HG03520 (cell line): ENCODE results near the gene STX2.

Experiments
- ATAC-seq: cut with Tn5 transposase; IDR thresholded peaks from one replicate; pipeline ENCODE4 v1.9.1; 2021; ENCODE audit warnings: mild to moderate bottlenecking, moderate library complexity; ENCODE audit not compliant: unreplicated experiment

The STX2 gene

DNA sequence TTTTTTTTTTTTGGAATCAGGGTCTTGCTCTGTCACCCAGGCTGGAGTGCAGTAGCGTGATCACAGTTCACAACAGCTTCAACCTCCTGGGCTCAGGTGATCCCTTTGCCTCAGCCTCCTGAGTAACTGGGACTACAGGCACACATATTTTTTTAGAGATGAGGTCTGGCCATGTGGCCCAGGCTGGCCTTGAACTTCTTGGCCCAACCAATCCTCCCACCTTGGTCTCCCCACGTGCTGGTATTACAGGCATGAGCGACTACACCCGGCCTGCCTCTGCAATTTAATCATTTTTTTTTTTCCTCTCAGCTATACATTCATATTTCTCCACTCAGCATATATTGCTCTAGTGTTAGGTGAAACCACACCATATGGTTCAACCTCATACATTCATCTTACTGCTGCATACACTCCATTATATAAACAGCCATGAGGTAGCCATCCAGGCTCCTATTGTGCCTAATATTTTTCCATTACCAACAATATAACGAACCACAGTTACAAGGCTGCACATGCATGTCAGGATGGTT, 7.1 kb downstream of the STX2 start:
- ATAC-seq: no peak

DNA sequence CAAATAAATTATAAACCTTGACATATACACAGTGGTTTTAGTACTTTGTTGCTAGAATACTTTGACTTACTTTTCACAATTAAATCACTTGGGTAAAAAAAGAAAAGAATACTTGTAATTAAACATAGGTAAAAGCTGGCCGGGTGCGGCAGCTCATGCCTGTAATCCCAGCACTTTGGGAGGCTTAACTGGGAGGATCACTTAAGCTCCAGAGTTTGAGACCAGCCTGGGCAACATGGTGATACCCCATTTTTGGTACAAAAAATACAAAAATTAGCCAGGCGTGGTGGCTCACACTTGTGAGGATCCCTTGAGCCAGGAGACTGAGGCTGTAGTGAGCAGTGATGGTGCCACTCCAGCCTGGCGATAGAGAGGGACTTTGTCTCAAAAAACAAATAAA, 7.8 kb downstream of the STX2 start:
- no peak for ATAC-seq

DNA sequence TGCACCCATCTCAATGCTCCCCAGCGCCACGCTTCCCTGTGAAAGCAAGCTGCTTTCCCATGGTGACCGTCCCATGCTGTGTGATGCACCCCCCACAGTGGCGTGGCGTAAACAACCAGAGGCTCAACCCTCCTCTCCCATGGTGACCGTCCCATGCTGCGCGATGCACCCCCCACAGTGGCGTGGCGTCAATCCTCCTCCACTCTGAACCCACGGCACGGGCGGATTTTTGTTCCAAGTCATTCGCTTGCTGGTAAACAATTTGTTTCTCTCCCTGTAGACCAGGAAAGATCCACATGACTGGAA, 8.9 kb downstream of the STX2 start:
- ATAC-seq: no peak

DNA sequence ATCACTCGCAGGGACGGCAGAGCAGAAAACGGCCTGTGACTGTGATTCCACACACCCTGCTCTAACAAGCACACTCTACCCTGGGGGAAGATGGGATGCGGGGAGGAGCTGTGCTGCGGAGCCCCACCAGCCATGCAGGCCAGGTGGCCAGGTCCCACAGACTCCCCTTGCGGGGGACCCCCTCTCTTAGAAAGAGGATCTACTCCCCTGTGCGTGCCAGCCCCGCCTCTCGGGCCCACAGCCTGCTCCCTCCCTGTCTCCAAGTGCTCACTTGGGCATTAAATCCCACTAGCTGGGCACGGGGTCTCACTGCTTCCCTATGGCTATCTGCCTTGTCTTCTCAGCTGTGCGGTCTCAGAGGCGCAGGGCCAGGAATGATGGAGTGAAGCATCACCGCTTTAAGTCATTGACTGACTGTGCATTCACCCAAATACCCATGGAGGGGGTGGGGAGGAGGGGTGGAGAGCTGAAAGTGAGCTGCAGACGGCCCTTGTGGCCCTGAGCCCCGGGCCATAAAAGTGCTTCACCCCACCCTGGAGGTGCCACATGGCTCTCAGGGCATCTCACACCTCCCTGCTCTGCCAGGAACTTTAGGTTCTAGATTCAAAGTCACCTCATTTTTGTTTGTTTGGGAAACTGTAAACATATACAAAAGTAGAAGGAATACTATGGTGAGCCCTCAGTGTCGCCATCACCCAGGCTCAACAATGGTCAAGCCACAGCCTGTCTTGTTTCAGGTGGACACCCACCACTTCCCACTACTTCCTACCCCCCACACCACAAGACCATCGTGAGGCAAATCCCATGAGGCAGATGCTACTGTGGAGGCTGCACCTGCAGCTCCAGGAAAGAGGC, 9.4 kb downstream of the STX2 start:
- ATAC-seq: no peak

DNA sequence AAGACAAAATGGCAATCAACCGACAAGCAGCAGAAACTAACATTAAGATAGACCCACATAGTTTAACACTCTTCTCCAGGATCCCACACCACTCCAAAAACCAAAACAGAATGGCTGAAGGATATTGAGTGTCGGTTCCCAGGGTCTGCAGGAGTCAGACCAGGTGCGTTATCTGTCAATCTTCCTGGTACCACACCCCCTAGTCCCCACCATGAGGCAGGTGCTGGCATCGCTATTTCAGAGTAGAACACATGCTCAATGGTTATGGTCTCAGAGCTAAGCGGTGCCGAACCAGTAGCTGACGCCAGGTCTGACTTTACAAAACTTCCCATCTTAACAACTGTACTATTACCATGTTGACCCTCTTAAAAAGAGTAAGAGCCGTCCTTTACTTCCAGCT, 10.2 kb downstream of the STX2 start:
- ATAC-seq: no peak

DNA sequence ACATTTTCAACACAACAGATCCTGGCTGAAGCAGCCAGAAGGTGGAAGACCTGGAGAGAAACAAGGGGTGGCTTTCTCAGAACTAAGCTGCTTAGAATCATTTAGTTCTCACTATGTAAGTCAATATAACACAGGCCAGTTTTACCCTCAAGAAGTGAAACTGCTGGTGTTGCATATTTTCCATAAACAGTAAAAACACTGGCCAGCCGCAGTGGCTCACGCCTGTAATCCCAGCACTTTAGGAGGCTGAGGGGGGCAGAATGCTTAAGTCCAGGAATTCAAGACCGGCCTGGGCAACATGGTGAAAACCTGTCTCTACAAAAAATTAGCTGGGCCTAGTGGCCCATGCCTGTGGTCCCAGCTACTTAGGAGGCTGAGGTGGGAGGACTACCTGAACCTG, 11.6 kb downstream of the STX2 start:
- ATAC-seq: no peak

DNA sequence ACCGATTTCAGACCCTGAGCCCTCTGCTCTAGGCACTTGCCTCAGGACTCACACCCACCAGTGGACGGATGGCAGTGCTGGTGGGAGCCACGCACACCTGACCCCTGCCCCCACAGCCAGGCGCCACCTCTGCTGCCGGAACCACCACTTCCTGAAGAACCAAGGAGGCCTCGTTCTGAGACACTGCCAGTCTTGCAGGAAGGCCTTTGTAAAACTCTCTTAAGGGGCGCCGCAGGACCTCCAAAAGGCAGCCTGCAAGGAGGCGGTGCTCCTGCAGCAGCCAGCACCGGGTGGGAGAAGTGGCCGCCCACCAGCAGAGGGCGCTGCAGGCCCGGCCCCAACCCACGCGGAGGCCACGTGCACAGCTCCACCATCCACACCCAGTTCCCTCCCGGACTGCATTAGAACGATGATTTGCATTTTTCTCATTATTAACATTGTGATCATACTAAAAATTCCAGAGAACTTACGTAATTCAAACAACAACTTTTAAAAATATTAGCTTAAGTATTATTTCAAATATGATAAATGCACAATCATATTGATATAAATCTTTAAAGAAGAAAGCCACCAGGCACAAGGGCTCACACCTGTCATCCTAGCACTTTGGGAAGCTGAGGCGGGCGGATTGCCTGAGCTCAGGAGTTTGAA, 12.8 kb downstream of the STX2 start:
- ATAC-seq: no peak

DNA sequence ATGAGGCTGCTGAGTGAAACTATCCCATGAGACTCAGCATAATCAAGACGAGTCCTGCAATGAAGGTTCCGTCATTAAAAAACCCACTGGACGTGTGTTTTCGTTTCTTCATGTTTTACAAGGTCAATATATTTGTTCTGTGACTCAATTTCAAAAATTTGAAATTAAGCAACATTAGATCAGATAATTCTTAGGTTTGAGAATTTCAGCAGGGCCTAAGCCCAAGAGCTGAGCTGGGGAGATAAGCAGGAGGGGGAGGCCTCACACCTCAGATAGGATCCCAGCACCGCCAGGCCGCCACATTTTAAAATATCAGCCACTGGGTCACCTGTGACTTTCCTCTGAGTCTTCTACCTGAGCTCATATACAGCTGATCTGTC, 13.3 kb downstream of the STX2 start:
- ATAC-seq: no peak

DNA sequence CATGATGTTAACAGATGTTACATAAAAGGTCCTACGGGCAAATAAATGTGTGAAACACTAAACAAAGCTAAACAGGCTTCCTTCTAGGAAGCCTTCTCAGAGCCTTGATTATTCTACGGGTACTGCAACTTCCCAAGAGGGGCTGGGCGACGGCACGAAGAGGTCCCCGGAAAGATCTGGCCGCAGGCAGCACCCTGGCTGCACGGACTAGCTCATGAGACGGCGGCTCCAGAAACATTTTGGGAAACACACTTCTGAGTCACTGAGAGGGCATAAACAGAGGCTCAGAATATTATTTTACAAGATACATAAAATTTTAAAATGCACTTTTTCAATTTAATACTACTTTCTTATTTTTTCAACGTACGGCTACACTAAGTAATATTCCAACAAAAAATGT, 19.4 kb downstream of the STX2 start:
- ATAC-seq: no peak

DNA sequence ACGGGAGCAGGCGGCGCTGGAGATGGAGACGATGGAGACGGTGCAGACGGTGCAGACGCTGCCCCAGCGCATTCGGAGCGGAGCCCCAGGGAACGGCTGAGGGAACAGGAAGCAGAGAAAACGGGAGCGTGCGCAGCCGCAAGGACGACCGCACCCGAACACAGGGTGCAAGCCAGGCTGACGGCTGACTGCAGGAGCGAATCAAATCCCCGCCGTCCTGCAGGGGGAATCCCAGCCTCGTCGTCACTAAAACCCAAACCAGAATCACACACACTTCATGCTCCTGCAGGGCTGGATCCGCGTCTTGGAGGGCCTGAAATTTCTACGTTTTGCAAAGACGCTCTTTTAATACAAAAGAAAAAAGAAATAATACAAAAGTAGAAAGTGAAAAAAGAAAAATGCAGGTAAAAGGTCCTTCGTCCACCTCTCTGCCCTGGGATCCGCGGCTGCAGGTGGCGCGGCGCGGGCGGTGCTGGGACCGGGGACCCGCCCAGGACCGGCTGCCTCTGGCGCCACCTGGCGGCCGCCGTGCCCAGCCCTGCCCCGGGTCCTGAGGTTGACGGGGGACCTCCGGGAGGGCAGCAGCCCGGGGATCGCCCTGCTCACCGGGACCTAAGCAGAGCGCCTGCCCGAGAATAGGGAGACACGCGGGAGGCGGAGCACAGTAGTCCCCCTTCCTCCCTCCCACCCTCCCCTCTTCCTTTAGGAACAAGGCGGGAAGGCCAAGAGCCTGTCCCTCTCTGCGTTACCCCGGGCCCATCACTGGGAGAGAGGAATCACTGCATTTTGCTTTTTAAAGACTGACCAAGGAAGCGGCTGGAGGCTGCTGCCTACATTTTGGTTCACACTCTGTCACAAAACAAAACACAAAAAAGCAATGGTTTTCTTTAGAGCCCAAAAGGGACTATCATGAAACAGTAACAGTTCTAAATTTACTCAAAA, 20.1 kb downstream of the STX2 start:
- ATAC-seq: peak; percentile 65

DNA sequence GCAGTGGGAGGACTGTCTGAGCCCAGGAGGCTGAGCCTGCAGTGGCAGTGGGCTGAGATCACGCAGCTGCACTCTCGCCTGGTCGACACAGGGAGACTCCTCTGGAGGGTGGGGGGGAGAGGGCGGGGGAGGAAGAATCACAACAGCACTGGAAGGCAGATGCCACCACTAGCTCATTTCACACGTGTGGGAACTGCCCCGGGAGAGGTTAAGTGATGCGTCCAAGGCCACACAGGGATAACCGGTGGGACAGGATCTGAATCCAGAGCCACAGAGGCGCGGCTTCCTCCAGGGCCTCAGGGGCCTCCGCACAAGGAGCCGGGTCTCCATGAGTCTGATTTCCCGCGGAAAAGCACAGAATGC, 20.8 kb downstream of the STX2 start:
- no peak for ATAC-seq

DNA sequence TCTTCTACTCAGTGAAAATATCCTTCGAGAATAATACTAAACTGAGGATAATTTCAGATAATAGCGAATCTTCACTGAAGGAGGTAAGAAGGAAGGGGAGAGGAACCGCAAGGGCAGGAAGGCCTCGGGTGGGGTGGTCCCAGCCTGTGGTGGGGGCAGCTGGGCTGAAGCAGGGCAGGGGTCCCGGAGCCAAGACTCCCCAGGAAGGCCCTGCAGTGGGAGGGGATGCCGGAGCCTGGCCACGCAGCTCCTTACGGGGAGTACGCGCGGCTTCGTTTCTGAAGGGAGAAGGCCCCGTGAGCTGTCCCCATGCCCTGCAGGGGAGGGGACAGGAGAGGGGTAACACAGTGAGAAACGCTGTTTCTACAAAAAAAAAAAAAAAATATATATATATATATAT, 21.2 kb downstream of the STX2 start:
- no peak for ATAC-seq

DNA sequence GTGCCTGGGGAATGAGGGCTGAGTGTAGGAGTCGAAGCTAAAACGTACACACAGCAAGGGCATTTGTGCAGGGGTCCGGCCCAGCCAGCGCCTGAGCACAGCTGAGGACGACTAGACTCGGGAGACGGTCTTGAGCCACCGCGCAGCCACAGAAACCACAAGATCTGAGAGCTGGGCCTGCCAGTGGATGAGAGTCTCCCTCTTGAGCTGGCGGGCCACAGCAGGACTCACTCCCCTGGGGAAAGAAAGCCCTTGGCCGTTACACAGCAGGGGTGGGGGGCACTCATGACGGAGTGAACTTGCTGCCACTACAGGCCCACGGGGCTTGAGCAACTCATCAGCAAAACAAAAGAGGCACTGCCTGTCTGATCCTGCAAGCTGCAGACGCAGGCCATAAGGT, 23.0 kb downstream of the STX2 start:
- no peak for ATAC-seq

DNA sequence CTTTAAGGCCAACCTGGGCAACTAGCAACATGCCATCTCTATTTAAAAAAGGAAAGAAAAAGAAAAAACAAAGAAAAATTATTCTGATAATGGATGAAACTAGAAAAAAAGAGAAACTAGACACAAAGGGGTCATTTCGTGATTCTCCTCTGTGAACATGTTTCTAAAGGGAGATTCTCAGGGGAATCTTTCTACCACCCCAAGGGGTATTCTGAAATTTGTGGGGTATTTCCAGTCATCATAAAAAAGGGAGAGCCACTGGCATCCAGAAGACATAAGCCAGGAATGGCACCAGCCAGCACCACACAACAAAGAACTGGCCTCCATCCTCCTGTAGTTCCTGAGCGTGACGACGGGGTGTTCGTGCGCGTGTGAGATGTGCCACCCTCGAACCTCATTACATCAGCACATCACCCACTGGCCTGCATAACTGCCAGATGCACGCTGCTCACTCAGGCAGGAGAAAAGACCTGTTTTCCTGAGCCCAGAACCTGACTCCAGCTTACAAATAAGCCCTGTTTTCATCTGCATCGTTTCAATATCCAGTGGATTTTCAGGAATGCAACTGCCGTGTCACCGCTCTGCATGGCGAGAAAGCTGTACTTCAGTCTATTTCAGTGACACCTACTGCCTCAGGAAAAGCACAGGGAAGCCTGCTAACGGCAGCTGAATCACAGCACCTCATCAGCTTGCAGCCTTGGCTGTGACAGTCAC, 23.9 kb downstream of the STX2 start:
- ATAC-seq: peak; percentile 27

DNA sequence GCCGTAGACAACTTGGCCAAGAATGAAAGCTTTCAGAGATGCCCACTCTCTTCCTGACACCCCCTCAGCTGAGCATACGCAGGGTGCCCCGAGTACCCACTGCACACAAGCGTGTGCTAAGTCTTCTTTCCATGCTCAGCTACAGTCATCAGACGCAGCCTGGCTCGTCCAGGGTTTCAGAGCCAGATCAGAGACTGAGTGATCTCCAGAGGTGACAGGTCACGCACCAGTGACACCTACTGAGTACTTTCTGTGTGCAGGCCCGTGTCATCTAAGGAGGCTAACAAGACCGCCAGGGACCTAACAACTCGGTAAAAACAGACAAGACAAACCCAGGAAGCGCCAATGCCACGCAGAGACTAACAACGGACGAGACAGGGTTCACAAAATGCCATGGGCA, 25.1 kb downstream of the STX2 start:
- peak; percentile 57 for ATAC-seq

DNA sequence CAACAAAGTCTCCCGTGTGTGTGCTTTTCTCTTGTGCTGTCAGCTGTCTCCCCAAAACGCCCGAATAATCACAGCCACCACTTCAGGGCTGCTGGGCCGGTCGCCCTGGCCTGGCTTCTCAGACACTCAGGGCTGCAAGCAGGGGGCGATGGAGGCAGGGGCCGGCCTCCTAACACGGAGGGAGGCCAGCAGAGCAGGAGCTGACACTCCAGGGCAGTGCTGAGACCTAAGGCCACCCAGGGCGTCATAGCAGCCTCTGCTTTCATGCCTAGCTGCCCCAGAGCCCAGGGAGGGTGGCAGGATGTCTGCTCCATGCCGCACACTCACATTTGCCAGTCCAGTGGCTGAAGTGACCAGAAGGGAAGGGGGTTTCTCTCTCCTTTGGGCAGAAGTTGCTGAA, 25.6 kb downstream of the STX2 start:
- ATAC-seq: no peak

DNA sequence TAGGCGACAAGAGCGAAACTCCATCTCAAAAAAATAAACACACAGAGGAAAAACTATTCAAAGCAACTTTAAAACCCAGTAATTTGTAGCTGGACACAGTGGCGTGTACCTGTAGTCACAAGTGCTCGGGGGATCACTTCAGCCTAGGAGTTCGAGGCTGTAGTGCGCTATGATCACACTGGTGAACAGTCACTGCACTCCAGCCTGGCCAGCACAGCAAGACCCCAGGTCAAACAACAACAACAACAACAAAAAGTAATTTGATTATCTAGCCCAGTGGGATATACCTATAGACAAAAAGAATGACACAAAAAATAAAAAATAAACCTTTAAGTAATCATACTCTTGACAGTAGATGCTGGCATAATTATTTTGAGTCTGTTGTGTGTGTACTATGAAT, 29.3 kb downstream of the STX2 start:
- ATAC-seq: no peak

DNA sequence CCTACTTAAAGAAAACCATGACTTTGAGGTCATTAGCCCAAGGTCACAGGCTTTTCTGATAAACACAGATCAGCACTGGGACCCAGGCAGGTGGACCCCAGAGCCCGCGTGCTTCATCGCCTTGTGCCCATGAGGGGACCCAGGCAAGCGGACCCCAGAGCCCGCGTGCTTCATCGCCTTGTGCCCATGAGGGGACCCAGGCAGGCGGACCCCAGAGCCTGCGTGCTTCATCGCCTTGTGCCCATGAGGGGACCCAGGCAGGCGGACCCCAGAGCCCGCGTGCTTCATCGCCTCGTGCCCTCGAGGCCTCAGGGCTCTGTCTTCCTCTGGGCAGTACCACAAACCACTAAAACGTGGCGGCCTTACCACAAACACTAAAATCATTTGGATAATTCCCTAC, 31.7 kb downstream of the STX2 start:
- ATAC-seq: no peak

DNA sequence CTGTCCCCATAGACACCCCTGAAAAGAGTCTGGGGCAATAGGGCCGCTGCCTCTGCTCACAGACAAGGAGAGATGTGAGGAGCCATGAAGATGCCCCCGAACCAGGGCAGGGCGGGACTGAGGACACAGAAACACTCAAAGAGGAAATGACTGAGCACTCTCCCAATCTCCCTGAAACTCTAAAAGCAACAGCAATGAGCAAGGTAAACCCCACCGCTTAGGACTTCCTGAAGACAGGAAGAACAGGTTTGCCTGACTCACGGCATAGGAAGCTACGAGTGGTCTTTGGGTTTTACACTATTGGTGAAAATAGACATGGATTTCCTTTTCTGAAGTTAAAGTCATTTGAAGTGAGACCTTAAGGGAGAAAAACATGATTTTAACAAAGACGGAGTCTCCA, 32.5 kb downstream of the STX2 start:
- no peak for ATAC-seq

DNA sequence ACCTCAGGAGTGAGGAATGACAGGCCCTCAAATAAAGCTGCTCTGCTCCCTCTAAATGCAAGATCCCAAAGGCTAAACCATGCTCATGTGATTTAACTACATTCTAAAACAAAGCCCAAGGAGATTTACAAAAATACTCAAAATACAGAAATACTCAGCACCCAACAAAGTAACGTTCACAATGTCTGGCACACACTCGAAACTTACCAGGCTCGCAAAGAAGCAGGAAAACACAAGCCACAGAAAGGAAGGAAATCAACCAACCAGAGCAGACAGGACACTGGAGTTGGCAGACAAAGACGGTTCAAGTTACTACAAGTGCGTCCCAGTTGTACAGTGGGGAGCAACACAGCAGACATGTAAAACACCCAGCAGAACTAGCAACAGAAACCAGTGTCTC, 33.4 kb downstream of the STX2 start:
- no peak for ATAC-seq

DNA sequence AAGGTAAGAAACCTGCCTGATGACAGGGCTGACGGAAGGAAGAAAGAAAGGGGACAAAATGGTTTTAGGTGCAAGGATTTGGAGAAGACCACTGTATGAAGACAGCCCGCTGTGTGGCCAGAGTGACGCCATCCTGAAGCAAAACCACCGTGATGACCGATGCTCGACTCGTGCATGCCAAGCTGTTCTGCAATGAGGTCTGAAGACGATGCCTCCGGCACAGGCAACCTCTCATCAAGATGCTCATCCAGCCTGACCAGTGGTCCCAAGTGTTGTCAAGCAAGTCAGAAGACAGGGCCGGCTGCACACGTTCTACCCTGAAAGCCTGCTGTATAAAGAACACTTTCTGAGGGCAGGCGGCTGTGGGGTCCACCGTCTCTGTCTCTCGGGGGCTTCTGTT, 34.8 kb downstream of the STX2 start:
- no peak for ATAC-seq
